ENCODE measurements around the gene LRCH1. TPM values are rescaled to one million over a fixed set of nuclear protein-coding genes. Genes with fewer than 3 reads are reported as not detected.
"Not testable (repeated sequence)": the region's sequence is repeated elsewhere in the genome, so short reads cannot be mapped to it uniquely, and the experiment has no call there.

LRCH1 gene
- total and polyA plus RNA-seq, 4 donors, result 2.6 to 6.6 (median 3.4) TPM

- no peak overlapping the region for H3K4me3 ChIP-seq (ENCODE audit: low read depth in 1 of 3, low read length in 3 of 3)
- no peaks in the 10 kb centered on the region for H3K27me3 ChIP-seq (ENCODE audit: control insufficient read depth in 4 of 4, insufficient read depth in 4 of 4, low read length in 3 of 4)
- no peaks in the 10 kb centered on the region for H3K36me3 ChIP-seq (ENCODE audit: control insufficient read depth in 4 of 4, insufficient read depth in 3 of 4, low read depth in 1 of 4, low read length in 3 of 4)
- WGBS, result 71% methylated on average over 4 of the region's 4 CpGs
- no peak overlapping the region for H3K9ac ChIP-seq (ENCODE audit: low read depth in 1 of 2, low read length in 2 of 2)
- no peak overlapping the region for H3K27ac ChIP-seq (ENCODE audit: low read depth in 1 of 2, low read length in 2 of 2)
- H3K4me1 ChIP-seq (ENCODE audit: control insufficient read depth in 4 of 4, insufficient read depth in 4 of 4, low read length in 3 of 4), result no peaks in the 10 kb centered on the region
- TF ChIP-seq FOXA1 (IDR thresholded peaks at IDR 0.05) (no peak), FOXA2 (IDR thresholded peaks at IDR 0.05) (no peak), JUND (IDR thresholded peaks at IDR 0.05) (no peak), HNF4G (IDR thresholded peaks at IDR 0.05) (no peak), YY1 (IDR thresholded peaks at IDR 0.05) (no peak), GABPA (IDR thresholded peaks at IDR 0.05 in 1 of 2, conservative IDR thresholded peaks at IDR 0.05 in 1 of 2) (no peak), ZBTB33 (IDR thresholded peaks at IDR 0.05) (no peak), EGR1 (IDR thresholded peaks at IDR 0.05; ENCODE audit: low read depth in 2 of 2) (no peak), REST (IDR thresholded peaks at IDR 0.05) (no peak), SP1 (IDR thresholded peaks at IDR 0.05) (no peak), HNF4A (conservative IDR thresholded peaks at IDR 0.05) (no peak), MAX (IDR thresholded peaks at IDR 0.05) (no peak), RAD21 (IDR thresholded peaks at IDR 0.05) (no peak), ATF3 (IDR thresholded peaks at IDR 0.05) (no peak), RXRA (IDR thresholded peaks at IDR 0.05) (no peak), NR2F2 (IDR thresholded peaks at IDR 0.05) (no peak), TAF1 (conservative IDR thresholded peaks at IDR 0.05) (no peak)
- TF ChIP-seq, protein P1, sequence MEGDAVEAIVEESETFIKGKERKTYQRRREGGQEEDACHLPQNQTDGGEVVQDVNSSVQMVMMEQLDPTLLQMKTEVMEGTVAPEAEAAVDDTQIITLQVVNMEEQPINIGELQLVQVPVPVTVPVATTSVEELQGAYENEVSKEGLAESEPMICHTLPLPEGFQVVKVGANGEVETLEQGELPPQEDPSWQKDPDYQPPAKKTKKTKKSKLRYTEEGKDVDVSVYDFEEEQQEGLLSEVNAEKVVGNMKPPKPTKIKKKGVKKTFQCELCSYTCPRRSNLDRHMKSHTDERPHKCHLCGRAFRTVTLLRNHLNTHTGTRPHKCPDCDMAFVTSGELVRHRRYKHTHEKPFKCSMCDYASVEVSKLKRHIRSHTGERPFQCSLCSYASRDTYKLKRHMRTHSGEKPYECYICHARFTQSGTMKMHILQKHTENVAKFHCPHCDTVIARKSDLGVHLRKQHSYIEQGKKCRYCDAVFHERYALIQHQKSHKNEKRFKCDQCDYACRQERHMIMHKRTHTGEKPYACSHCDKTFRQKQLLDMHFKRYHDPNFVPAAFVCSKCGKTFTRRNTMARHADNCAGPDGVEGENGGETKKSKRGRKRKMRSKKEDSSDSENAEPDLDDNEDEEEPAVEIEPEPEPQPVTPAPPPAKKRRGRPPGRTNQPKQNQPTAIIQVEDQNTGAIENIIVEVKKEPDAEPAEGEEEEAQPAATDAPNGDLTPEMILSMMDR (IDR thresholded peaks at IDR 0.05; ENCODE audit: low read depth, low read length, missing input control), result no peak
- no peaks in the 10 kb centered on the region for H3K9me3 ChIP-seq (ENCODE audit: control insufficient read depth in 4 of 4, low read length in 3 of 4)
- no peak for DNase-seq (ENCODE audit: low spot score)
These were observed 36.2 kb upstream of the LRCH1 start for GRCh38 chr13:46516599-46517338.

DNA sequence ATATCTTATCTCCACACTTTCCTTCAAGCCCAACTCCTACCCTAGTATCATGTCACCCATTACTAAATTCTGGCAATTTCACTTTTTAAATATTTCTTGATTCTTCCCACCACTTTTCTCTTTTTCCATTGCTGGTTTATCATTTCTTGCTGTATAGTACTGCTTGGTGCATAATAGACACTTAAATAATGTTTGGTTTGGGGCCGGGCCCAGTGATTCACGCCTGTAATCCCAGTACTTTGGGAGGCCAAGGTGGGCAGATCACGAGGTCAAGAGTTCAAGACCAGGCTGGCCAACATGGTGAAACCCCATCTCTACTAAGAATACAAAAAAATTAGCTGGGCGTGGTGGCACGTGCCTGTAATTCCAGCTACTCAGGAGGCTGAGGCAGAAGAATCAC, 35.2 kb upstream of the LRCH1 start:
- H3K27ac ChIP-seq (ENCODE audit: low read depth in 1 of 2, low read length in 2 of 2); H3K36me3 ChIP-seq (ENCODE audit: control insufficient read depth in 4 of 4, insufficient read depth in 3 of 4, low read depth in 1 of 4, low read length in 3 of 4); H3K9me3 ChIP-seq (ENCODE audit: control insufficient read depth in 4 of 4, low read length in 3 of 4); H3K27me3 ChIP-seq (ENCODE audit: control insufficient read depth in 4 of 4, insufficient read depth in 4 of 4, low read length in 3 of 4); DNase-seq (ENCODE audit: low spot score); H3K4me3 ChIP-seq (ENCODE audit: low read depth in 1 of 3, low read length in 3 of 3); H3K9ac ChIP-seq (ENCODE audit: low read depth in 1 of 2, low read length in 2 of 2); H3K4me1 ChIP-seq (ENCODE audit: control insufficient read depth in 4 of 4, insufficient read depth in 4 of 4, low read length in 3 of 4): not testable (repeated sequence)
- WGBS, result 77% methylated on average over 5 of the region's 5 CpGs
